GM04503 (cell line): ENCODE results near the gene MYO1E.

Experiments used
- DNase-seq: peaks from one replicate; pipeline ENCODE4 v3.0.0-alpha.2; 2012; ENCODE audit warnings: low read depth

MYO1E gene

GRCh38 chr15:59315914-59316451 is 56.7 kb downstream of the MYO1E start:
- peak; percentile 37 for DNase-seq

GRCh38 chr15:59313641-59314332 is 58.9 kb downstream of the MYO1E start:
- DNase-seq: no peak

DNA sequence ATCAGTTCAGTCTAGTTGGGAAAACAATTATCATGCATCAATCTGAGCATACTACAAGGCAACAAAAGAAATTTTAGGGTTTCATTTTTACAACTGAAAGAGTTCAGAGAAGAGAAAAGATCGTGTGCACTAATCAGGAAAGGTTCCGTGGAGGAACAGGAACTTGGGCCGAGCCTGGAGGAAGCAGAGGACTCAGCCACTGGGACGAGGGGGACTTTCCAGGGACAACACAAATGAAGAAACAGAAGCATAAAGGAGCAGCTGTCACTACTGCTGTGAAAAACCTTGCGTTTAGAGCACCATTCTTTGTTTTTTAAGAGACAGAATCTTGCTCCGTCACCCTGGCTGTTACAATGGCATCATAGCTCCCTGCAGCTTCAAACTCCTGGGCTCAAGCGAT is 60.5 kb downstream of the MYO1E start:
- no peak for DNase-seq

DNA sequence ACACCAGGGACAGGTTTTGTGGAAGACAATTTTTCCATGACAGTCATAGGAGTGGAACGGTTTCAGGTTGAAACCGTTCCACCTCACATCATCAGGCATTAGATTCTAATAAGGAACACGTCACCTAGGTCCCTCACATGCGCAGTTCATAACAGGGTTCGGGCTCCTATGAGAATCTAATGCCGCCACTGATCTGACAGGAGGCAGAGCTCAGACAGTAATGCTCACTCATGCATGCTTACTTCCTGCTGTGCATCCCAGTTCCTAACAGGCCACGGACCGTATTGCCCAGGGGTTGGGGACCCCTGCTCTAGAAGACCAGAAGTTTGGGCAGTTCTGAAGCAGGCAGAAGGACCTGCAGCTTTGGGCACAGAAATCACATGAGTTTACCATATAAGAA is 61.5 kb downstream of the MYO1E start:
- DNase-seq: no peak

DNA sequence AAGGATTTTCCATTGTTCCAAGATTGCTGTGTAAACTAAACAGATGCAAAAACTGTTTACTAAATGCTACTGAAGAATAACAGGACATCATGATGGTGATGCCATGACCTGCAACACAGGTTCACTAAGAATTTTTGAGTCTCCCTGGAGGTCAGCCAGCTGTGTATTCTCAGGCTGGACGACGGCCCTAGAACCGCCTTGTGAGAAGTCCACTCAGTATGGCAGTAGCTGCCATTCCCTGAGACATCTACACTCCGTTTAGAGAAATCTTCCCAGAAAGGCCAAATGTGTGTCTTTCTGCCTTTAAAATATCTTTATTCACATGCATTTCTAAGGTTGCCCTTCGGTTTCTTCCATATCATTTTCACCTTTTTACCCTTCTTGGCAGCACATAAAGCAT is 63.3 kb downstream of the MYO1E start:
- DNase-seq: no peak

- DNase-seq: no peak
Measured at GRCh38 chr15:59307165-59307537, 65.5 kb downstream of the MYO1E start.

GRCh38 chr15:59306520-59307164 is 66.0 kb downstream of the MYO1E start:
- DNase-seq: peak; percentile 79

DNA sequence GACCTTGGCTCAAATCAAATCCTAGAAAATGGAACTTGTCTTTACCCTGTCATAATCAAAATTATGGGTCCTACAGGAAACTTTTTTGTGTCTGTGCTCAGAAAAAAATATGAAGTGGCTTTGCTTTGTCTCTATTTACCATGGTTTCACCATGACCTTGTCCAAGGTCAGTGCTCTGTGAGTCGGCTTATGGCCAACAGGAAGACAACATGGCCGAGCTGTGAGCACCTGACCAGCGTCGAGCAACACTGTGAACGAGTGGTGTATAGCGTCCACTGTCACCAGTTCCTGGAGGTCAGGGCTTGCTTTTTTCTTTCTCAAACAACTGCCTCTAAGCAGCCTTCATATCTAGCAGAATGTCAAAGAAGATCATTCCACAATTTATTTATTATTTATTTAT is 67.9 kb downstream of the MYO1E start:
- DNase-seq: no peak

- DNase-seq: no peak
Measured at GRCh38 chr15:59304034-59304795, 68.5 kb downstream of the MYO1E start.

- no peak for DNase-seq
Measured at GRCh38 chr15:59303633-59304032, 69.0 kb downstream of the MYO1E start.

DNA sequence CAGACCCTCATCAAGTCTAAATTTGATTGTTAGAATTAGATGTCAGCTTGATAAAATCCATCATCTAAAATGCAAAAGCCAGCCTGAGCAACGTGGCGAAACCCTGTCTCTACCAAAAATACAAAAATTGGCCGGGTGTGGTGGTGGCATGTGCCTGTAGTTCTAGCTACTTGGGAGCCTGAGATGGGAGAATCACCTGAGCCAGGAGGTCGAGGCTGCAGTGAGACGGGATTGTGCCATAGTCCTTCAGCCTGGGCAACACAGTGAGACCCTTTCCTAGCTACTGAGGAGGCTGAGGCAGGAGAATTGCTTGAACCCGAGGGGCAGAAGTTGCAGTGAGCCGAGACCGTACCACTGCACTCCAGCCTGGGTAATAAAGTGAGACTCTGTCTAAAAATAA is 69.5 kb downstream of the MYO1E start:
- no peak for DNase-seq

GRCh38 chr15:59301527-59301926 is 71.1 kb downstream of the MYO1E start:
- no peak for DNase-seq

GRCh38 chr15:59300618-59301139 is 72.0 kb downstream of the MYO1E start:
- no peak for DNase-seq

GRCh38 chr15:59299929-59300617 is 72.6 kb downstream of the MYO1E start:
- DNase-seq: peak; percentile 97

DNA sequence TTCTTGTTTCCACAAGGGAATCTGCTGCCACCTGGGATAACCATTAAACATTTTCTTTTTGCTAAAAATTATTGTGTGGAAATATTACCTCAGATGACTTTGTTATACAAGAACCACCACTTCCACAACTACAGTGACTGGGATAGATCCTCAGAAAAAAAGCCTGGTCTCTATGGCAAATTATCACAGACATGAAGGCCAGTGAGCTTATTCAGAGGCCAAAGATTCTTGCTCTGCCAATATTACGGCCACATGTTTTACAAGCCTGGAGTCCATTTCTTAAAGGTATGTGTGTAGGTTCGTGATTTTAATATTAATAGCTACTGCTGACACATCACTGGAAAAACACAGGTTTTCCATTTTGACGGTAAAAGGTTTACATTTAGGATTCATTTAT is 73.8 kb downstream of the MYO1E start:
- no peak for DNase-seq

- DNase-seq: no peak
Measured at GRCh38 chr15:59298225-59298853, 74.3 kb downstream of the MYO1E start.

GRCh38 chr15:59296181-59296617 is 76.5 kb downstream of the MYO1E start:
- peak; percentile 95 for DNase-seq

DNA sequence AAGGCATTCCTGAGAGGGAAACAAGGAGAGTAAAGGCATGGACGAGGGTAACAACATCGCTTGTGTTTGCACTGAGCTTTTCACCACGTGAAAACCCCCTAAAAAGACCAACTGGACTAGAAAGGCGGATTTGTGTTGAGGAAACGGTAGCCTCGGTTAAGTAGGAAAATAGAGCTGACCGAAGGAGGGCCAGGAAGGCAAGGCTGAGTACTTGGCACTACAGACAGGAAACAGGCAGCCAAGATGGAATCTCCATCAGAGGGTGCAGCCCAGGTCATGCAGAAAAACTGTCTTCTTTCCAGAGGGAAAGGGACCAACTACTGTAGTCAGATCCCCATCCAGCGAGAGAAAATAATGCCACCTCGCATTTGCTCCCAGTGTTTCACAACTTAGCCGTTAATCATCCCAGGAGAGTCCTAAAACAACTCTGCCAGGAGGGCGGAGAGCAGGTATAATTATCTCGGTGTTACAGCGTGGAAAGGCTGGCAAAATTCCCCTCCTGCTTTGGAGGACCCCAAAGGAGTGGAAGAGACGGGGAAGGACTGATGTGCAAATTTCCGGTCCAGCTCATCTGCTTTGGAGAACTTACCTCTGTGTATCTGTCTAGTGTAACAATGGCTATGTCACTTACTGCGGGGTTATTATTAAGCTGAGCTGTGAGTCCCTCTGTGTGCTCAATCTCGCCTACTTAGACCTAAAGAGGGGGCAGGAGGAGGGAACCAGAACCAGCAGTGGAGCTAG is 77.2 kb downstream of the MYO1E start:
- DNase-seq: no peak

DNA sequence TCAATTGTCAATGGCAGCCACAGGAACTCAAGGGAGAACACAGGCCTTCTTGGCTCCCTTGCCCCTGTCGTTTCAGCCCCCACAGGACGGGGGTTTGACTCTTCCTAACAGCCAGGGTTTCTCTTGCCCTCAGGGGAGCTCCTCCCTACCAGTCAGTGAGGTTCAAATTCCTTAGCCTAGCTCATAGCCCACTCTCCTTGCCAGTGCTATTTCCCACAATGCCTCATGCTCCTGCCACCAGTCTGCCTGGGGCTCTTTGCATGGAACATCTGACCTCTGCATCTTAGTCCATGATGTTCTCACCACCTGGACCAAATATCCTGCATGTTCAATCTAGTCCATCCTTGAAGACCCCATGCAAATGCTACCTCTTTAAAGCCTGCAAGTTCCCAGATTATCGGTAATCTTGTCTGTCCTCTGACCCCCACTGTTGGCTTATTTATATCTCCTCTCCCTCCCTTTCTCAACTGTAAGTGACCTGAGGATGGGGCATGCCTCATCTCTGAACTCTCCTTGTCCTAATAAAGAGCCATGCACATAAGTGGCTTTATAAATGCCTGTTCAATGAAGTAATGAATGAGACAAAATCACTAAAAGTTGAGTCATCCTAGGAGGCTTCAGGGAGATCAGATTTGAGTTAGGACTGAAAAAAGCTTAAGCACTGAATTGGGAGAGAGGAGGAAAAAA is 78.0 kb downstream of the MYO1E start:
- peak; percentile 94 for DNase-seq

GRCh38 chr15:59292442-59293151 is 80.1 kb downstream of the MYO1E start:
- no peak for DNase-seq
